ENCODE data around the gene FERMT1. TPM values are rescaled to one million over a fixed set of nuclear protein-coding genes. Genes with fewer than 3 reads are reported as not detected.

Gene FERMT1
- total and polyA plus RNA-seq, 2 of the 4 experiments (the other 2 are of a cell fraction): 1.8 to 2.3 TPM

DNA sequence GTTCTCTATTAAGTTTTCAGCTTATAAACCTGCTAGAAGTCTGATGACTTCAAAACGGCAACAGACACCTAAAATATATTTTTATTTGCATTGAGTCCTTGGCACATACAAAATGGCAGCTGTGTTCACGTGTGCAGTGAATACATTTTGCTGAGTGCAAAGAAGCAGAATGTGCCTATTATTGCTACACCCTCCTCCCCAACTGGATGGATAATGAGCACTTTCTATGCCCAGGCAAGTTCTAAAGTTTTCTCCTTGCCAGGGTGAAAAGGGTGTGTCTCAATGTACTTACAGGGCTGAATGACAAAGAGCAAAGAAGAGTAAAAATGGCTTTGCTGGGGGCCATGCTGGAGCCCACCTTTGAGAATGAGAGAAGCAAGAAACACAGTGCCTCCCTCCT lies 4.0 kb upstream of the FERMT1 start:
- H3K23ac ChIP-seq (ENCODE audit: low read depth, low read length): no peak overlapping the region
- H3K4me3 ChIP-seq (ENCODE audit: insufficient read depth, low read depth, low read length): no peak overlapping the region
- no peak overlapping the region for H3K4ac ChIP-seq (ENCODE audit: low read depth, low read length)
- in situ Hi-C loops (cut with MboI; ENCODE audit: low sequenced_read_pairs) (no loop called here), dilution Hi-C loops (cut with HindIII; ENCODE audit: low sequenced_read_pairs, unreplicated experiment) (no loop called here), intact Hi-C loops (cut with micrococcal nuclease) (no loop called here)
- no peak overlapping the region for H3K9ac ChIP-seq (ENCODE audit: low read depth, low read length)
- no peak overlapping the region for H2AK9ac ChIP-seq (replicated peaks; ENCODE audit: low read depth, low read length, poor library complexity)
- no CpG with 5 or more reads among the region's 2 CpGs for whole genome bisulfite sequencing, 2 experiments (ENCODE audit: extremely low coverage in 2 of 2, insufficient read length in 1 of 2)
- H3K27me3 ChIP-seq (ENCODE audit: control insufficient read depth, insufficient read depth, low read length): peaks cover 4% of the 10 kb centered on the region; the same call in 1 of the 2 replicates
- no peak overlapping the region for H4K91ac ChIP-seq (ENCODE audit: insufficient read depth, low read depth, low read length)
- ATAC-seq (ENCODE audit: low read depth) (no peak), DNase-seq (no peak)
- no peak for TF ChIP-seq RFX5 (IDR thresholded peaks at IDR 0.05; ENCODE audit: low read depth, low read length)
- no peak for TF ChIP-seq MXI1 (IDR thresholded peaks at IDR 0.05; ENCODE audit: borderline replicate concordance, low read depth, low read length)
- TF ChIP-seq RCOR1 (IDR thresholded peaks at IDR 0.05; ENCODE audit: insufficient replicate concordance, low read length): no peak
- no peak for TF ChIP-seq CEBPB (IDR thresholded peaks at IDR 0.05; ENCODE audit: low read depth, low read length)
- TF ChIP-seq RAD21 (IDR thresholded peaks at IDR 0.05; ENCODE audit: low read length): no peak
- TF ChIP-seq, protein P1, sequence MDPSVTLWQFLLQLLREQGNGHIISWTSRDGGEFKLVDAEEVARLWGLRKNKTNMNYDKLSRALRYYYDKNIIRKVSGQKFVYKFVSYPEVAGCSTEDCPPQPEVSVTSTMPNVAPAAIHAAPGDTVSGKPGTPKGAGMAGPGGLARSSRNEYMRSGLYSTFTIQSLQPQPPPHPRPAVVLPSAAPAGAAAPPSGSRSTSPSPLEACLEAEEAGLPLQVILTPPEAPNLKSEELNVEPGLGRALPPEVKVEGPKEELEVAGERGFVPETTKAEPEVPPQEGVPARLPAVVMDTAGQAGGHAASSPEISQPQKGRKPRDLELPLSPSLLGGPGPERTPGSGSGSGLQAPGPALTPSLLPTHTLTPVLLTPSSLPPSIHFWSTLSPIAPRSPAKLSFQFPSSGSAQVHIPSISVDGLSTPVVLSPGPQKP (IDR thresholded peaks at IDR 0.05; ENCODE audit: borderline replicate concordance, low read depth, low read length): no peak
- TF ChIP-seq FOS (IDR thresholded peaks at IDR 0.05; ENCODE audit: low read depth, low read length): no peak
- no peak for TF ChIP-seq MAFK (IDR thresholded peaks at IDR 0.05; ENCODE audit: low read depth, low read length)
- no peak for TF ChIP-seq POLR2A (IDR thresholded peaks at IDR 0.05; ENCODE audit: low read depth, low read length)
- TF ChIP-seq BHLHE40 (IDR thresholded peaks at IDR 0.05; ENCODE audit: low read depth, low read length): no peak
- no peak for TF ChIP-seq CHD1 (IDR thresholded peaks at IDR 0.05; ENCODE audit: low read depth, low read length)
- TF ChIP-seq, protein P2, sequence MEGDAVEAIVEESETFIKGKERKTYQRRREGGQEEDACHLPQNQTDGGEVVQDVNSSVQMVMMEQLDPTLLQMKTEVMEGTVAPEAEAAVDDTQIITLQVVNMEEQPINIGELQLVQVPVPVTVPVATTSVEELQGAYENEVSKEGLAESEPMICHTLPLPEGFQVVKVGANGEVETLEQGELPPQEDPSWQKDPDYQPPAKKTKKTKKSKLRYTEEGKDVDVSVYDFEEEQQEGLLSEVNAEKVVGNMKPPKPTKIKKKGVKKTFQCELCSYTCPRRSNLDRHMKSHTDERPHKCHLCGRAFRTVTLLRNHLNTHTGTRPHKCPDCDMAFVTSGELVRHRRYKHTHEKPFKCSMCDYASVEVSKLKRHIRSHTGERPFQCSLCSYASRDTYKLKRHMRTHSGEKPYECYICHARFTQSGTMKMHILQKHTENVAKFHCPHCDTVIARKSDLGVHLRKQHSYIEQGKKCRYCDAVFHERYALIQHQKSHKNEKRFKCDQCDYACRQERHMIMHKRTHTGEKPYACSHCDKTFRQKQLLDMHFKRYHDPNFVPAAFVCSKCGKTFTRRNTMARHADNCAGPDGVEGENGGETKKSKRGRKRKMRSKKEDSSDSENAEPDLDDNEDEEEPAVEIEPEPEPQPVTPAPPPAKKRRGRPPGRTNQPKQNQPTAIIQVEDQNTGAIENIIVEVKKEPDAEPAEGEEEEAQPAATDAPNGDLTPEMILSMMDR (conservative IDR thresholded peaks at IDR 0.05; ENCODE audit: low read depth, low read length): no peak
- no peak for TF ChIP-seq MAZ (IDR thresholded peaks at IDR 0.05; ENCODE audit: borderline replicate concordance, low read depth, low read length)
- TF ChIP-seq SMC3 (IDR thresholded peaks at IDR 0.05; ENCODE audit: low read depth, low read length): no peak
- no peak for TF ChIP-seq NFE2L2 (IDR thresholded peaks at IDR 0.05; ENCODE audit: low read depth, low read length)
- TF ChIP-seq USF2 (IDR thresholded peaks at IDR 0.05; ENCODE audit: low read depth, low read length): no peak
- H3K56ac ChIP-seq (ENCODE audit: extremely low read depth, insufficient read depth, low read length): no peak overlapping the region
- H2BK5ac ChIP-seq (ENCODE audit: low read depth, low read length, poor library complexity, severe bottlenecking): no peak overlapping the region
- no peak overlapping the region for H3K27ac ChIP-seq (ENCODE audit: insufficient read depth, low read length)
- no peak overlapping the region for H3K18ac ChIP-seq (ENCODE audit: low read depth, low read length)
- no peaks in the 10 kb centered on the region; the same call in 1 of the 2 replicates for H3K9me1 ChIP-seq (ENCODE audit: insufficient read depth, low read length)
- no peaks in the 10 kb centered on the region for H4K20me1 ChIP-seq (ENCODE audit: insufficient read depth, low read length)
- no peaks in the 10 kb centered on the region for H3K79me1 ChIP-seq (ENCODE audit: low read depth in 1 of 2, low read length in 2 of 2)
- no peak overlapping the region for H2BK15ac ChIP-seq (ENCODE audit: low read depth, low read length)
- no TSS peak for BruUV-seq (replicated peaks)
- no peak overlapping the region for H3K4me2 ChIP-seq (ENCODE audit: low read depth, low read length)
- H2BK120ac ChIP-seq (ENCODE audit: low read depth, low read length): no peak overlapping the region
- H3K14ac ChIP-seq (replicated peaks; ENCODE audit: low read depth, low read length): no peak overlapping the region
- H2AK5ac ChIP-seq (ENCODE audit: low read depth, low read length): no peak overlapping the region
- H2BK20ac ChIP-seq (ENCODE audit: low read depth, low read length): no peak overlapping the region
- CTCF ChIA-PET: no interaction called here
- no peak overlapping the region for H4K5ac ChIP-seq (ENCODE audit: low read depth, low read length)
- POLR2A ChIA-PET (ENCODE audit: unreplicated experiment): no interaction called here
- no peak overlapping the region for H4K8ac ChIP-seq (ENCODE audit: low read depth in 2 of 2, low read length in 2 of 2)
- H3K36me3 ChIP-seq (ENCODE audit: control insufficient read depth, insufficient read depth, low read length): no peaks in the 10 kb centered on the region
- no peak overlapping the region for H2AFZ ChIP-seq (replicated peaks; ENCODE audit: low read length, poor library complexity)
- no peaks in the 10 kb centered on the region for H3K9me3 ChIP-seq (ENCODE audit: control insufficient read depth, insufficient read depth, low read length)
- peaks cover 3% of the 10 kb centered on the region; the same call in 1 of the 2 replicates for H3K4me1 ChIP-seq (ENCODE audit: control insufficient read depth, insufficient read depth, low read length)
